Measurements from ENCODE around the gene RAMACL. TPM values are rescaled to one million over a fixed set of nuclear protein-coding genes. Genes with fewer than 3 reads are reported as not detected.

The RAMACL gene
- total RNA-seq, 1 donor from 2014 or later = 0.12 TPM

- DNase-seq (ENCODE audit: low read depth) = no peak
- no peak overlapping the region for H3K4me3 ChIP-seq (ENCODE audit: low read depth, low read length)
- no peak for TF ChIP-seq CTCF (conservative IDR thresholded peaks at IDR 0.05; ENCODE audit: low read depth, low read length)
These were observed 25.2 kb upstream of the RAMACL start for GRCh38 chr6:166611631-166612030.

DNA sequence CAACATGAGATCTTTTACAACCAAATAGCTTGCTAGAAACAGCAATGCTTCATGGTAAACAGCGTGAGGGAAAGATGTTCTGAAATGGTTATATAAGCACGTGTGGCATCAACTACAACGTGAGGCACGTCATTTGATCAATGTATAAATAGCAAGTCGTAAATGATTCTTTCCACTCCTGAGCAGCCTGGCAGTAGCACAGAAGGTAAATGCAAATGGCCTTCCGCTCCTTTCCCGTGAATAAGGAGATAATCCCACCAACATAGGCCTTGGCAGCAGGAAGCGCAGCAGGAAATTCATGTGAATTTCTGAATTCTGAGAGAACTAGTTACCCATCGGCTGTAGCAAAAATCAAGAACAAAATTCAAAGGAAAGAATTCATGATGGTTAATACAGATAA lies 23.6 kb upstream of the RAMACL start:
- no peak for DNase-seq (ENCODE audit: low read depth)
- no peak overlapping the region for H3K4me3 ChIP-seq (ENCODE audit: low read depth, low read length)
- no peak for TF ChIP-seq CTCF (conservative IDR thresholded peaks at IDR 0.05; ENCODE audit: low read depth, low read length)

DNA sequence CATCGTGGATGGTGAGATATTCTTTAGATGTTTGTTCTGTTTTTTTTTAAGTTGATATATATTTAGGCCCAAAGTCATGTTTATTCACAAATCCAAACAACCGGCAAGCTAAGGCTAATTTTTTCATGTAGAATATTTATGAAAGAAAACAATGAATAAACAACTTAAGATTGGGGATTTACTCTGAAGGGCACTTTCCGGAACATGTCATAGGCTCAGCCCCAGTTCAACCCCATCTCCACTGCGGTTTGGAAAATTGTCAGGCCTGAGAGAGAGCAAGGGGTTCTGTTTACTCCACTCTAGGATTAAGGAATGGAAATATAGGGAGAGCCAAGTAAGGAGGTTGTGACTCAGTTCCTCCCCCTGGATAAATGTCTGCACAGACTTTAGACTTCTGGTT lies 22.3 kb upstream of the RAMACL start:
- H3K4me3 ChIP-seq (ENCODE audit: low read depth, low read length) = no peak overlapping the region
- no peak for DNase-seq (ENCODE audit: low read depth)
- TF ChIP-seq CTCF (conservative IDR thresholded peaks at IDR 0.05; ENCODE audit: low read depth, low read length) = no peak

GRCh38 chr6:166605752-166606151 lies 19.3 kb upstream of the RAMACL start:
- DNase-seq (ENCODE audit: low read depth) = no peak
- TF ChIP-seq CTCF (conservative IDR thresholded peaks at IDR 0.05; ENCODE audit: low read depth, low read length) = no peak
- no peak overlapping the region for H3K4me3 ChIP-seq (ENCODE audit: low read depth, low read length)

DNA sequence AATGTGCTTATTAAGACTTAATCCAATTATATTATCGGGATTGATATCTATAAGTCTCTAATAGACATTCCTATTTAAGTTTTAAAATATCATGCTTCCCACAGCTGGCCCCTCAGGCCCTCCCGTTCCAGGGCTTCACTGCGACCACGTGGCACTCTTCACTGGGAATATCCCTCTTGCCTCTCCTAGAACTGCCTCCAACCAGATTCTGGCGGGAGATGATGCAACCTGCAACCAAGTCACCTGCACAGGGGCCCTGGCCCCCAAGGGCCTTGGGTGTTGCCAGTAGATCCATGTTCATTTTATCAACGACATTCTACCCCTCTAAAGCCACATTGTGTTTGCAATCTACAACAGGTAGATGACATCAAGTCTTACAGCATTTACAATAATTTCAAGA lies 18.4 kb upstream of the RAMACL start:
- no peak for TF ChIP-seq CTCF (conservative IDR thresholded peaks at IDR 0.05; ENCODE audit: low read depth, low read length)
- no peak for DNase-seq (ENCODE audit: low read depth)
- H3K4me3 ChIP-seq (ENCODE audit: low read depth, low read length) = no peak overlapping the region

GRCh38 chr6:166604328-166604727 lies 17.9 kb upstream of the RAMACL start:
- TF ChIP-seq CTCF (conservative IDR thresholded peaks at IDR 0.05; ENCODE audit: low read depth, low read length) = no peak
- no peak for DNase-seq (ENCODE audit: low read depth)
- H3K4me3 ChIP-seq (ENCODE audit: low read depth, low read length) = no peak overlapping the region

- no peak overlapping the region for H3K4me3 ChIP-seq (ENCODE audit: low read depth, low read length)
- DNase-seq (ENCODE audit: low read depth) = no peak
- TF ChIP-seq CTCF (conservative IDR thresholded peaks at IDR 0.05; ENCODE audit: low read depth, low read length) = no peak
These were observed 16.7 kb upstream of the RAMACL start for GRCh38 chr6:166603043-166603690.

All from epithelial cell of proximal tubule (primary cell).